BLaER1 treated with 17β-estradiol and CSF1 and Interleukin-3, amounts not matched to agents 10 nM and 100 nM (cell line): ENCODE results near the gene RPAP3.

Experiments
- H3K27ac ChIP-seq, 11 experiments: shearing (Covaris generic); formaldehyde crosslinking; 2 replicates each; pipeline ENCODE4 v1.8.1; 2022
- H3K27me3 ChIP-seq, 11 experiments: shearing (Covaris generic); formaldehyde crosslinking; 2 replicates each; pipeline ENCODE4 v1.8.1; 2022
- H3K36me3 ChIP-seq, 11 experiments: shearing (Covaris generic); formaldehyde crosslinking; 2 replicates each; pipeline ENCODE4 v1.8.1; 2022
- H3K4me1 ChIP-seq, 10 experiments: shearing (Covaris generic); formaldehyde crosslinking; 2 replicates each; pipeline ENCODE4 v1.8.1; 2022
- H3K4me2 ChIP-seq, 11 experiments: shearing (Covaris generic); formaldehyde crosslinking; 2 replicates each; pipeline ENCODE4 v1.8.1; 2022
- H3K4me3 ChIP-seq, 10 experiments: shearing (Covaris generic); formaldehyde crosslinking; 2 replicates each; pipeline ENCODE4 v1.8.1; 2022
- H3K9ac ChIP-seq, 11 experiments: shearing (Covaris generic); formaldehyde crosslinking; 2 replicates each; pipeline ENCODE4 v1.8.1; 2022
- H3K9me3 ChIP-seq, 11 experiments: shearing (Covaris generic); formaldehyde crosslinking; replicated peaks in 1 of 11; 2 replicates each; pipeline ENCODE4 v1.8.1; 2022
- H4K20me1 ChIP-seq, 11 experiments: shearing (Covaris generic); formaldehyde crosslinking; 2 replicates each; pipeline ENCODE4 v1.8.1; 2022
- Cebpa-rat ChIP-seq, 11 experiments: shearing (Covaris generic); IDR thresholded peaks; 2 replicates each; pipeline ENCODE4 v1.8.1; 2022

RPAP3 gene

GRCh38 chr12:47739979-47740378 lies 34.1 kb upstream of the RPAP3 start:
- H3K4me3 ChIP-seq = peak overlapping the region; percentile 37 to 62 (median 47); a peak in 19 of 20 replicates
- H3K27ac ChIP-seq = peak overlapping the region; percentile 77 to 89 (median 82)
- peaks cover 57 to 94% (median 80%) of the 10 kb centered on the region in 10 experiments for H3K4me1 ChIP-seq

GRCh38 chr12:47739297-47739696 lies 33.5 kb upstream of the RPAP3 start:
- peaks cover 0 to 20% (median 10%) of the 10 kb centered on the region in 11 experiments; a peak in 8 of 22 replicates for H4K20me1 ChIP-seq
- peak overlapping the region in 6 of 11 experiments; percentile 66 to 80 (median 76); a peak in 7 of 22 replicates for H3K9ac ChIP-seq
- H3K27ac ChIP-seq = peak overlapping the region in 7 of 11 experiments; percentile 78 to 89 (median 83); a peak in 9 of 22 replicates
- 0 out of 22 replicates have a peak, but pooled peaks cover 0 to 3% (median 0%) of the 10 kb centered on the region in 11 experiments for H3K27me3 ChIP-seq
- no peak for TF ChIP-seq Cebpa-rat (IDR thresholded peaks at IDR 0.05)
- H3K4me2 ChIP-seq = peak overlapping the region; percentile 96 to 100 (median 98)
- no peaks in the 10 kb centered on the region for H3K36me3 ChIP-seq
- H3K4me3 ChIP-seq = peak overlapping the region in 2 of 10 experiments; percentile 47 to 53; a peak in 1 of 20 replicates
- H3K4me1 ChIP-seq = peaks cover 57 to 92% (median 82%) of the 10 kb centered on the region in 10 experiments
- no peaks in the 10 kb centered on the region for H3K9me3 ChIP-seq

More at GRCh38 chr12:47739979-47740378, 34.1 kb upstream of the RPAP3 start:
- peak overlapping the region; percentile 96 to 100 (median 98) for H3K4me2 ChIP-seq
- 0 out of 22 replicates have a peak, but pooled peaks cover 0 to 3% (median 0%) of the 10 kb centered on the region in 11 experiments for H3K27me3 ChIP-seq
- TF ChIP-seq Cebpa-rat (IDR thresholded peaks at IDR 0.05) = no peak
- peak overlapping the region; percentile 66 to 81 (median 75); a peak in 21 of 22 replicates for H3K9ac ChIP-seq
- peaks cover 0 to 20% (median 10%) of the 10 kb centered on the region in 11 experiments; a peak in 9 of 22 replicates for H4K20me1 ChIP-seq
- no peaks in the 10 kb centered on the region for H3K36me3 ChIP-seq
- no peaks in the 10 kb centered on the region for H3K9me3 ChIP-seq

GRCh38 chr12:47737936-47738594 lies 32.2 kb upstream of the RPAP3 start:
- H3K4me3 ChIP-seq = no peak overlapping the region
- no peak for TF ChIP-seq Cebpa-rat (IDR thresholded peaks at IDR 0.05)

DNA sequence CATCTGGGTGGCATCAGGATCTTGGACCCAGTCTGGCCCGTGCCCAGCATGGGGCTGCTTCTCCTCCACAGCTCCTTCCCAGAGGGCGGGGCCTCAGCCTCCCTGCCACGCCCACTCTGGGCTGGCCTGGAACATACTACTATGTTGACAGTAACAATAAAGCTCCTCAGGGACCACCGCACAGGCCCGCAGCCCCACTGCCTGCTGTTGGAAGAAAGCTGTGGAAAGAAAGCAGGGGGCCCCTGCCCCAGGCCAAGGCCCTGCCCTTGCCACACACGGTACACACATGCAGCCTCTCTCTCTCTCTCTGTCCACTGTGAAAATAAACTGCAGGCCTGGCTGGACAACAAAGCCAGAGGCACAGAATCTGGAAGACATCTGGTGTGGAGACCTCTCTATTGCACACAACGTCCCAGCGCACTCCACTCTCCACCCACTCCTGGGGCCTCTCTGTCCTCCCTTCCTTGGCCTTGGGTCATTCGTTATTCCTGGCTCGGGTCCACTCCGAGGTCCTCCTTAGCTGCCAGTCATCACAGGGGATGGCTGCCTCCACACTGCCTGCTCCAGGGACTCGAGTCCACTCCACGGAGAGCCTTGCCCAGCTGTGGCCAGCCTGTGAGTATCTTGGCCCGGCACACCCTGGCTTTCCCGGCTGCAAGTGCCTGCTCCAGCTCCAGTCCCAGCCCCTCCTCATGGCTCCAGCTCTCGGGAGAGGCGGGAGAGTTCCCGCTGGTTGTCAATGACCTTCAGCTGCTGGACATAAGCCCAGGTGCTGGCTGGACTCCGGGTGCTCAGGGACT lies 31.2 kb upstream of the RPAP3 start:
- Histone ChIP-seq H3K36me3 (no peaks in the 10 kb centered on the region), H3K27ac (no peak overlapping the region), H3K27me3 (0 out of 22 replicates have a peak, but pooled peaks cover 0 to 3% (median 0%) of the 10 kb centered on the region in 11 experiments), H3K4me2 (peak overlapping the region in 10 of 11 experiments; percentile 12 to 69 (median 25); a peak in 15 of 22 replicates), H3K4me1 (peaks cover 54 to 81% (median 65%) of the 10 kb centered on the region in 10 experiments), H3K4me3 (no peak overlapping the region), H3K9me3 (no peaks in the 10 kb centered on the region), H3K9ac (no peak overlapping the region), H4K20me1 (peaks cover 0 to 14% (median 2%) of the 10 kb centered on the region in 11 experiments; a peak in 5 of 22 replicates)
- no peak for TF ChIP-seq Cebpa-rat (IDR thresholded peaks at IDR 0.05)

More at GRCh38 chr12:47737936-47738594, 32.2 kb upstream of the RPAP3 start:
- H4K20me1 ChIP-seq = peaks cover 0 to 14% (median 9%) of the 10 kb centered on the region in 11 experiments; a peak in 9 of 22 replicates
- peaks cover 48 to 81% (median 70%) of the 10 kb centered on the region in 10 experiments for H3K4me1 ChIP-seq
- 0 out of 22 replicates have a peak, but pooled peaks cover 0 to 3% (median 0%) of the 10 kb centered on the region in 11 experiments for H3K27me3 ChIP-seq
- no peak overlapping the region for H3K27ac ChIP-seq
- peak overlapping the region in 9 of 11 experiments; percentile 96 to 100 (median 98); a peak in 16 of 22 replicates for H3K4me2 ChIP-seq
- no peaks in the 10 kb centered on the region for H3K36me3 ChIP-seq
- H3K9me3 ChIP-seq = no peaks in the 10 kb centered on the region
- 0 out of 22 replicates have a peak overlapping the region, but pooled peaks of 1 of the 11 experiments have one; percentile 23 for H3K9ac ChIP-seq

- Histone ChIP-seq H3K4me1 (peaks cover 47 to 72% (median 57%) of the 10 kb centered on the region in 10 experiments), H3K27me3 (0 out of 22 replicates have a peak, but pooled peaks cover 0 to 3% (median 0%) of the 10 kb centered on the region in 11 experiments)
- TF ChIP-seq Cebpa-rat (IDR thresholded peaks at IDR 0.05) = no peak
Observed at GRCh38 chr12:47736216-47736615, 30.4 kb upstream of the RPAP3 start.

GRCh38 chr12:47735649-47736048 lies 29.8 kb upstream of the RPAP3 start:
- Histone ChIP-seq H3K9me3 (no peaks in the 10 kb centered on the region), H3K9ac (no peak overlapping the region), H3K4me3 (no peak overlapping the region), H3K36me3 (no peaks in the 10 kb centered on the region), H3K27ac (no peak overlapping the region), H3K27me3 (0 out of 22 replicates have a peak, but pooled peaks cover 0 to 3% (median 0%) of the 10 kb centered on the region in 11 experiments), H3K4me1 (peaks cover 42 to 66% (median 51%) of the 10 kb centered on the region in 10 experiments), H3K4me2 (peak overlapping the region in 10 of 11 experiments; percentile 15 to 69 (median 36); a peak in 14 of 22 replicates), H4K20me1 (peaks cover 0 to 9% (median 2%) of the 10 kb centered on the region in 11 experiments; a peak in 3 of 22 replicates)
- no peak for TF ChIP-seq Cebpa-rat (IDR thresholded peaks at IDR 0.05)

More at GRCh38 chr12:47736216-47736615, 30.4 kb upstream of the RPAP3 start:
- H3K9me3 ChIP-seq = no peaks in the 10 kb centered on the region
- H3K36me3 ChIP-seq = no peaks in the 10 kb centered on the region
- no peak overlapping the region for H3K4me3 ChIP-seq
- no peak overlapping the region for H3K27ac ChIP-seq
- no peak overlapping the region for H3K9ac ChIP-seq
- peak overlapping the region in 8 of 11 experiments; percentile 13 to 69 (median 34); a peak in 10 of 22 replicates for H3K4me2 ChIP-seq
- peaks cover 0 to 13% (median 2%) of the 10 kb centered on the region in 11 experiments; a peak in 5 of 22 replicates for H4K20me1 ChIP-seq

GRCh38 chr12:47734725-47735480 lies 29.1 kb upstream of the RPAP3 start:
- no peak for TF ChIP-seq Cebpa-rat (IDR thresholded peaks at IDR 0.05)
- H3K4me2 ChIP-seq = peak overlapping the region in 10 of 11 experiments; percentile 4 to 54 (median 29); a peak in 12 of 22 replicates
- H3K27me3 ChIP-seq = 0 out of 22 replicates have a peak, but pooled peaks cover 0 to 3% (median 0%) of the 10 kb centered on the region in 11 experiments
- no peaks in the 10 kb centered on the region for H3K9me3 ChIP-seq
- peaks cover 34 to 59% (median 44%) of the 10 kb centered on the region in 10 experiments for H3K4me1 ChIP-seq
- H3K27ac ChIP-seq = peak overlapping the region in 1 of 11 experiments; percentile 11; a peak in 1 of 22 replicates
- H3K4me3 ChIP-seq = no peak overlapping the region
- H3K36me3 ChIP-seq = no peaks in the 10 kb centered on the region
- 0 out of 22 replicates have a peak overlapping the region, but pooled peaks of 1 of the 11 experiments have one; percentile 22 for H3K9ac ChIP-seq
- H4K20me1 ChIP-seq = peaks cover 0 to 9% (median 0%) of the 10 kb centered on the region in 11 experiments; a peak in 1 of 22 replicates
